LNCaP clone FGC (cell line): ENCODE data around the gene PNPLA1.

Source experiments
- DNase-seq: peaks from one replicate; pipeline ENCODE4 v3.0.0-alpha.2; 2011; ENCODE audit warnings: low read depth
- H3K4me3 ChIP-seq: 2 replicates; pipeline ENCODE4 v1.5.1; 2011; ENCODE audit warnings: mild to moderate bottlenecking, low read depth, low read length, control low read depth
- CTCF ChIP-seq: IDR thresholded peaks from 2 replicates; pipeline ENCODE4 v1.5.1; 2012; ENCODE audit warnings: mild to moderate bottlenecking; ENCODE audit not compliant: control insufficient read depth, insufficient read depth; ENCODE audit errors: extremely low read depth

PNPLA1 gene

GRCh38 chr6:36269834-36270705, at the start of gene PNPLA1:
PNPLA1 (plus strand) TSS chr6:36270060; CDS start chr6:36270460, 400 bp downstream.
- TF ChIP-seq CTCF: no peak
- no peak within 1 kb of the TSS for H3K4me3 ChIP-seq
- no peak for DNase-seq

GRCh38 chr6:36220226-36220625, 49.6 kb upstream of the PNPLA1 start:
- no peak for TF ChIP-seq CTCF
- DNase-seq: no peak
- H3K4me3 ChIP-seq: no peak overlapping the region

DNA sequence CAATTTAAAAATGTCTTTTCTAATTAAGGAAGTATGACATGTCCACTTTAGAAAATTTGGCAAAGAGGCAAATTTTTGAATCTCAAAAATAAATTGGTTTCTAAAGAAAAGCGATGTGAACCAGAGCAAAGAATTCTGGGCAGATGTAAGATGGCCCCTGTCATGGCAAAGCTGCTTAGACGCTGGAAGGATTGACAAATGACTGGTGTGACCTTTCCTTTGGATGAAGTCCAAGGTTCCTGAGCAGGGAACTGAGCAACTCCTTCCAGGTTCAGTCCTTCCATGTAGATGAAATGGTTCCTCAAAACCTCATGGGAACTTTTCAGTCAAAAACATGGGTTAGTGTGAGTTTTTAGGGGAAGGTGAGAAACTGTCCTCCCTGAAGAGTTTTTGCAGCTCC, 48.2 kb upstream of the PNPLA1 start:
- no peak for TF ChIP-seq CTCF
- no peak for DNase-seq
- H3K4me3 ChIP-seq: no peak overlapping the region

DNA sequence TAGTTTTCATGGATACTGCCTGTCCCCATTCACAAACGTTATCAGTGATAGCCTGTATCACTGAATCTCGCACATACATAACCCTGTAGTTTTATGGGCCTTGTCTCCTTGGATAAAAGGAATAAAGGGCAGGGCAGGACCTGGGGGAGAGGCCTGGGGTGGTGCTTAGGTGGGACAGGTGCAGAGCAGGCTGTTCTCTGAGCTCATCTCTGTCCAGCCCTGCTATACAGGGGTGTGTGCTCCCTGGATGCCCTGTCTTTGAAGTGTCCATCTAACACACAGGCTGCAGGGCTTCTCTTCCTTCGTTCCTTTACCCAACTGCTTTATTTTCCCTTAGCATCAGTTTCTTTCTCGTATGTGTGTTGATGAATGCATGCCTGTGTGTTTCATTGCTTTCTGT, 46.9 kb upstream of the PNPLA1 start:
- TF ChIP-seq CTCF: no peak
- no peak for DNase-seq
- no peak overlapping the region for H3K4me3 ChIP-seq

GRCh38 chr6:36223706-36224105, 46.2 kb upstream of the PNPLA1 start:
- no peak overlapping the region for H3K4me3 ChIP-seq
- TF ChIP-seq CTCF: no peak
- DNase-seq: no peak

DNA sequence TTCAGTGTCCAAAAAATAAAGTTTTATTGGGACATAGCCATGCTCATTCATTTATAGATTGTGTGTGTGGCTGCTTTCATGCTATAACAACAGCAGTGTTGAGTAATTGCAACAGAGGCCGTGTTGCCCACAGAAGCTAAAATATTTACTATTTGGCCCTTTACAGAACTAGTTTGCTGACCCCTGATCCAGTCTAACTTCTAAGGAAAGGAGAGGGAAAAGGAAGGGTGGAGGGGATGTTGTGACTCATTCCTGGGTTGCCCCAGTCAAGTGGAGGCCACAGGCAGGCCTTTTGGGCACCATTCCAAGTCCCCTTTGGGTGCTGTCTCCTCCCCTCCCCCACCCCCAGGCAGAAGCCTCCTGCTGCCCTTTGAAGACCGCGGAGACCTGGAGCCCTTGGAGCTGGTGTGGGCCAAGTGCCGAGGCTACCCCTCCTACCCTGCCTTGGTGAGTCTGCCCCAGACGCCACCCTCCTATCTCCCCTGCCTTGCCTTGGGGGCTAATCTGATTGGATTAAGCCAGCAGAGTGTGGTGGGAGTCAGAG, 44.9 kb upstream of the PNPLA1 start:
- no peak overlapping the region for H3K4me3 ChIP-seq
- no peak for TF ChIP-seq CTCF

More for the DNA sequence above, 44.9 kb upstream of the PNPLA1 start:
- no peak for DNase-seq
